ENCODE data around the gene ZNF70.

DNA sequence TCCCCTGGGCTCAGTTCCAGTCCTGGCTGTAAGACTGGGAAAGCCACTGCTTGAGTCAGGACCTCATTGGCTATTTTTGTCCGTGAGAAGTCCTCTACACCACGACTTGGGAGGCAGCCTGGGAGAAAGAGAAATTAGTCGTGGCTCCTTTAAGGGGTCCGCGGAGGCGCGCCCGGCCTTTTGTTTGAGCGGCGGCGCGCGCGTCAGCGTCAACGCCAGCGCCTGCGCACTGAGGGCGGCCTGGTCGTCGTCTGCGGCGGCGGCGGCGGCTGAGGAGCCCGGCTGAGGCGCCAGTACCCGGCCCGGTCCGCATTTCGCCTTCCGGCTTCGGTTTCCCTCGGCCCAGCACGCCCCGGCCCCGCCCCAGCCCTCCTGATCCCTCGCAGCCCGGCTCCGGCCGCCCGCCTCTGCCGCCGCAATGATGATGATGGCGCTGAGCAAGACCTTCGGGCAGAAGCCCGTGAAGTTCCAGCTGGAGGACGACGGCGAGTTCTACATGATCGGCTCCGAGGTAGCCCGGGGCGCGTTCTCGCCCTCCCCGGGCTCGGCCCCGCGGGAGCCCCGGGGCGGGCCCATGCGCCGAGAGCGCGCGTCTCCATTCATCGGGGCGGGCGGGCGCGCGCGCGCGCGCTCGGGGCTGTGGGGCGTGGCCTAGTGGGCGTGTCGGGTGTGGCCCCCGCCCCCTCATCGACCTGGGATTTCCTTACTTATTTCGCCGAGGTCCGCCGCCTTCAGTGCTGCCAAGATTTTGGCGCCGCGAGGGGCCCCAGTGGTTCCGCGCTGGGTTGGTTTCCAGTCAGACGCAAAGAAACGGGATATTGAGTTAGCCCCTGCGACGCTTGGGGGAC is 36.1 kb upstream of the ZNF70 start, which contains the start of gene SMARCB1:
- TF ChIP-seq, protein P1, sequence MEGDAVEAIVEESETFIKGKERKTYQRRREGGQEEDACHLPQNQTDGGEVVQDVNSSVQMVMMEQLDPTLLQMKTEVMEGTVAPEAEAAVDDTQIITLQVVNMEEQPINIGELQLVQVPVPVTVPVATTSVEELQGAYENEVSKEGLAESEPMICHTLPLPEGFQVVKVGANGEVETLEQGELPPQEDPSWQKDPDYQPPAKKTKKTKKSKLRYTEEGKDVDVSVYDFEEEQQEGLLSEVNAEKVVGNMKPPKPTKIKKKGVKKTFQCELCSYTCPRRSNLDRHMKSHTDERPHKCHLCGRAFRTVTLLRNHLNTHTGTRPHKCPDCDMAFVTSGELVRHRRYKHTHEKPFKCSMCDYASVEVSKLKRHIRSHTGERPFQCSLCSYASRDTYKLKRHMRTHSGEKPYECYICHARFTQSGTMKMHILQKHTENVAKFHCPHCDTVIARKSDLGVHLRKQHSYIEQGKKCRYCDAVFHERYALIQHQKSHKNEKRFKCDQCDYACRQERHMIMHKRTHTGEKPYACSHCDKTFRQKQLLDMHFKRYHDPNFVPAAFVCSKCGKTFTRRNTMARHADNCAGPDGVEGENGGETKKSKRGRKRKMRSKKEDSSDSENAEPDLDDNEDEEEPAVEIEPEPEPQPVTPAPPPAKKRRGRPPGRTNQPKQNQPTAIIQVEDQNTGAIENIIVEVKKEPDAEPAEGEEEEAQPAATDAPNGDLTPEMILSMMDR (IDR thresholded peaks at IDR 0.05; ENCODE audit: low read length) = no peak
- TF ChIP-seq EZH2 (IDR thresholded peaks at IDR 0.05; ENCODE audit: borderline replicate concordance, low read length) = no peak
